HUES64 (cell line): ENCODE results near the gene LSAMP.

Experiments used
- H3K27ac ChIP-seq: 2 replicates; pipeline ENCODE4 v1.7.0; 2013; ENCODE audit warnings: low read depth, low read length, inconsistent platforms
- H3K27me3 ChIP-seq: 2 replicates; pipeline ENCODE4 v1.6.1; 2013; ENCODE audit warnings: mild to moderate bottlenecking, low read length; ENCODE audit not compliant: insufficient read depth
- H3K36me3 ChIP-seq: 2 replicates; pipeline ENCODE4 v1.6.1; 2013; ENCODE audit warnings: mild to moderate bottlenecking, low read length; ENCODE audit not compliant: insufficient read depth
- H3K4me1 ChIP-seq: 2 replicates; pipeline ENCODE4 v1.6.1; 2013; ENCODE audit warnings: mild to moderate bottlenecking, low read length, moderate library complexity; ENCODE audit not compliant: insufficient read depth
- H3K4me3 ChIP-seq: 2 replicates; pipeline ENCODE4 v1.5.1; 2013; ENCODE audit warnings: mild to moderate bottlenecking, low read length, moderate library complexity
- H3K9ac ChIP-seq: 2 replicates; pipeline ENCODE4 v1.6.1; 2013; ENCODE audit warnings: mild to moderate bottlenecking, low read depth, low read length
- H3K9me3 ChIP-seq: 2 replicates; pipeline ENCODE4 v1.6.1; 2013; ENCODE audit warnings: low read depth, low read length; ENCODE audit not compliant: insufficient read depth
- WGBS: fragments of 150-250, 120-280 bp; methylation state at CpG from one replicate; pipeline ENCODE4 v1.1.7; 2013; ENCODE audit warnings: missing lambda C conversion rate; 5-methylcytosine and 5-hydroxymethylcytosine counted together

LSAMP gene

DNA sequence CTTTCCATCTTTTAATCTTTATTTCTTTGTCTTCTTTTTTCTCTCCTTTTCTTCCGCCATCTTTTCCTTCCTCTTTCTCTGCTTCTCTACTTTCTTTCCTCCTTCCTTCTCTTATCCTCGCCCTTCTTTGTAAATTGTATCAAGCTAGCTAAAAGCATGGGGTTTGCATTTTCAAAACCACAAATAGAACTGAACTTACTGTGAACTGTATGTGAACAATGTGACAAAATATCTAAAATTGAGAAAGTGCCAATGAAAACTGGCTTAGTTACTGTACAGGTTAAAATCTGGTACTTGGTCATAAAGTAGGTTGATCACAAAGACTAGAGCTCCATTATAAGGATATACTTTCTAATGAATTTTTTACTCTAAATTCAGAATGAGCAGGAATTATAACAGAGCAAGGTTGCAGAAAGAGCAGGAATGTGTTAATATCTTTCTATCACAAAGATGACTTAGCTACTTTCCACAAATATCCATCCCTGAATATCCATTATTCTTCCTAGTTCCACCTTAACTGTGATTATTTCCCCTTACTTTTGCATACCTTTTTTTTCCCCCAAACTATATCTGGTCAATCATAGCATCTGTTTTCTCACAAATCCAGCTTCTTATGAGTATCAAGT lies 122.4 kb downstream of the LSAMP start:
- 90% methylated on average over 1 of the region's 2 CpGs for WGBS
- Histone ChIP-seq H3K9ac (no peak overlapping the region), H3K4me1 (no peaks in the 10 kb centered on the region; the same call in 1 of the 2 replicates), H3K36me3 (no peaks in the 10 kb centered on the region), H3K9me3 (no peaks in the 10 kb centered on the region), H3K27ac (no peak overlapping the region), H3K27me3 (no peaks in the 10 kb centered on the region), H3K4me3 (no peak overlapping the region)

DNA sequence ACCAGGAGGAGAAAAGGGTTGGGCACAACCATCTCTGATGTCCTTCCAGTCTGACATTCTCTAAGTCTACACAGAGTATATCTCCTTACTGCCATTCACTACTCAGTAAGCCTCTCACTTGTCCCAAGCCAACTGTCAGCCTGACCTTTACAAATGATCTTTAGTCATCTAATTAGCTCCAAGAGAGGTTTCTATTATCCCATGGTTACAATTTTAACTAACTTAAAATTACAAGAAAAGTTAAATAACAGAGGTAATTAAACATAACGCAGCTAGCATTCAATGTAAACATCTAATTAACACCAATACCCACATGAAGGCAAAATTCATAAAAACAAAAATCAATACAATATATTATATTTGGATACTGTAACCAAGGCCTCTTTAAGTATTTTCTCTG lies 126.9 kb downstream of the LSAMP start:
- Histone ChIP-seq H3K9ac (no peak overlapping the region), H3K4me1 (peaks cover 6% of the 10 kb centered on the region; the same call in 1 of the 2 replicates), H3K36me3 (no peaks in the 10 kb centered on the region), H3K27me3 (no peaks in the 10 kb centered on the region), H3K4me3 (no peak overlapping the region), H3K9me3 (no peaks in the 10 kb centered on the region), H3K27ac (no peak overlapping the region)
- no CpG with 5 or more reads among the region's 1 CpG for WGBS

DNA sequence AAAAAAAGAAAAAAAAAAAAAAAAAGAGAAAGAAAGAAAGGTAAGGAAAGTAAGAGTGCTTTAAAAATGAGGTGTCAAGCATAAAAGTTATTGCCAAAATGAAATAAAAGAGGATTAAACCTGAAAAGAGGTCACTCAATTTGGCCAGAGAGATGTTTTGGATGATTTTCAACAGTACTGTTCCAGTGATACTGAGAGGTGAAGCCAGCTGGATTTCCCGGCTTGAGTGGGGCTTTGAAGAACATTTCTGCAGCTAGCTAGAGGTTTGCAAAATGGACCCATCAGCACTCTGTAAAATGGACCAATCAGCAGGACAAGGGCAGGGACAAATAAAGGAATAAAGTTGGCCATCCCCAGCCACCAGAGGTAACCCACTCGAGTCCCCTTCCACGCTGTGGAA lies 128.5 kb downstream of the LSAMP start:
- Histone ChIP-seq H3K9ac (no peak overlapping the region), H3K9me3 (no peaks in the 10 kb centered on the region), H3K27me3 (no peaks in the 10 kb centered on the region), H3K4me1 (peaks cover 6% of the 10 kb centered on the region; the same call in 1 of the 2 replicates), H3K36me3 (no peaks in the 10 kb centered on the region), H3K4me3 (no peak overlapping the region), H3K27ac (no peak overlapping the region)
- WGBS, result over 99% methylated on average over 3 of the region's 3 CpGs

DNA sequence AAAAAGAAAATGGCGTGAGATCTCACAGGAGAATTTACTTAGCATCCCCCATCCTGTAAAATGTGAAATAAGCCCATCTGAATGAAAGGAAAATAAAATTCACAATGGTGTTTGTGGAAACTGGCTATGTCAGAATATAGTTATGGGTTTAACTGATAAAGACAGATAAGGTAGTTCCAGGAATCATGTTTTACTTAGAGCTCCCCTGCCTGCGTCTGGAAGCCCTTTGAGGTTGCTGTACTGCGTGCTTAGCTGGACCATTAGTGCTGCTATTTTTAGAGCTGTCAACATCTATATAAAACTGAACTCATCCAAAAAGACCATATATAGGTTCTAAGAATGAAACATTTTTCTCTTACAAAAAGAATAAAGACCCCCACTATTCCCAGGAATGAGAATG lies 130.8 kb downstream of the LSAMP start:
- Histone ChIP-seq H3K27ac (no peak overlapping the region), H3K9me3 (no peaks in the 10 kb centered on the region), H3K4me3 (no peak overlapping the region), H3K9ac (no peak overlapping the region), H3K36me3 (no peaks in the 10 kb centered on the region), H3K4me1 (peaks cover 6% of the 10 kb centered on the region; the same call in 1 of the 2 replicates), H3K27me3 (no peaks in the 10 kb centered on the region)
- WGBS, result 97% methylated on average over 3 of the region's 3 CpGs

DNA sequence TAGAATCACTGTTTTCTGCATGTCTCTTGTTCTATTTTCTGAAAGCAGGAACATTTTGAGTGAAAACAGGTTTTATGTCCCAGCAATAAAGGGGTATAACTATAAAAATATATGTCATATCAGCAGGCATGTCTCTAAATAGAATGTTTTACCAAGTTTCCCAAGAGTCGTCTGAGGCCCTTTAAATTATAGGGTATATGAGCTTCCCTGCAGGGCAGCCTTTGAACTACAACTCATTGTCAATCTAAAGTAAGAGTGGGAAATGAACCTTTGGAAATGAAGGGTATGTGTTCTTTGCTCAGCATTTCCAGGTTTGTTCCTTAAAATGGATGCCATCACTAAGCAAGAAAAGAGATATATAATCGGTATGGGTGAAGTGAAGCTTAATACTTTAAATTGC lies 138.6 kb downstream of the LSAMP start:
- no peak overlapping the region for H3K9ac ChIP-seq
- WGBS, result 72% methylated on average over 2 of the region's 2 CpGs
- no peak overlapping the region for H3K27ac ChIP-seq
- H3K4me1 ChIP-seq, result peaks cover 3% of the 10 kb centered on the region; the same call in 1 of the 2 replicates
- H3K9me3 ChIP-seq, result no peaks in the 10 kb centered on the region
- H3K36me3 ChIP-seq, result no peaks in the 10 kb centered on the region
- H3K4me3 ChIP-seq, result no peak overlapping the region
- H3K27me3 ChIP-seq, result no peaks in the 10 kb centered on the region

DNA sequence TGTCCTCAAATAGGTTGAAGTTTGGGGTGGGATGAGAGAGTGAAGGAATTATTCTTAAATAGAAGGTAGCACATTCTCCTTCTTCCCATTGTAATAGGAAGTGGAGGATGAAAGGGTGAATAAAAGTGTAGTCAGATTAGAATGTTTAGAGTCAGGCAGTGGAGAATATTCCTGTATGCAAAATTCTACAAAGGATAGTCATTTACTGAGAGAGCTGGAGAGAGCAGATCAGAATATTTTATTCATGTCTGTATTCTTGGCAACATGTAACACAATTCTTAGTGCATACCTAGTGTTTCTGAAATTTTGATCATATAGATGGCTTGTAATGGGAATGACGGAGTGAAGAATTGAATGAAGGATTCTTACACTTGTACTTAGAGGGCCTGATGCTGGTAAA lies 139.1 kb downstream of the LSAMP start:
- H3K27ac ChIP-seq, result no peak overlapping the region

DNA sequence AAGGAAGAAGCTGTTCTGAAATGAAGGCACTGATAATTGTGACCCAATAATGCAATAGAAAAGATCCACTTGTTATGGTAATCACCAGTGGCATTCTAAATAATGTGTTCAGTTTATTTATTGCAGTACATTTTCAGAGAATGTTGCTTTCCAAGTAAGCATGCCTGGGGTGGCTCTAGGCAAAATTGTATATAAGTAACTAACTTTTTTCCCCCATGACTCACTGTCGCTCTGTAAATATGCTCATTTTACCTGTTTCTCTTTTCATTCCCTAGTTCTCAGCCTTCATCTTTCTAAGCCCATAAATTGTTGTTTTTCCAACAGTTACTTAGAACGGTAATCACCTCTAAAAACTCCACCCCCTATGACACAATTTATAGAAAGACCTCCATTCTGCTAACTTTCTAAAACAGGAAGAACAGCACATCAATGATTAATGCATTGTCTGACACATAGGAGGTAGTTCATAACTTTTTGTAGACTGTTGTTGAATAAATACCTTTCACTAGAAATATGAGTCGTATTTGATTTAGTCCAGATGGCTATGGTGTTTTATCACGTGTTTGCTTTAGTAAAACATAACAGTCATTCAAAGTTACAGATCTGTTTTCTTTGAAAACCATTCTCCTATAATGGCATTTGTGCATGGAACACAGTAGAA lies 143.1 kb downstream of the LSAMP start:
- Histone ChIP-seq H3K4me3 (no peak overlapping the region), H3K27me3 (no peaks in the 10 kb centered on the region), H3K27ac (no peak overlapping the region), H3K36me3 (no peaks in the 10 kb centered on the region), H3K9ac (no peak overlapping the region), H3K4me1 (peaks cover 3% of the 10 kb centered on the region; the same call in 1 of the 2 replicates), H3K9me3 (no peaks in the 10 kb centered on the region)
- WGBS, result 93% methylated on average over 2 of the region's 4 CpGs

More for the DNA sequence above, 139.1 kb downstream of the LSAMP start:
- H3K9me3 ChIP-seq, result no peaks in the 10 kb centered on the region
- peaks cover 3% of the 10 kb centered on the region; the same call in 1 of the 2 replicates for H3K4me1 ChIP-seq
- no peaks in the 10 kb centered on the region for H3K27me3 ChIP-seq
- H3K9ac ChIP-seq, result no peak overlapping the region
- WGBS, result 84% methylated on average over 1 of the region's 1 CpG
- H3K36me3 ChIP-seq, result no peaks in the 10 kb centered on the region
- no peak overlapping the region for H3K4me3 ChIP-seq

DNA sequence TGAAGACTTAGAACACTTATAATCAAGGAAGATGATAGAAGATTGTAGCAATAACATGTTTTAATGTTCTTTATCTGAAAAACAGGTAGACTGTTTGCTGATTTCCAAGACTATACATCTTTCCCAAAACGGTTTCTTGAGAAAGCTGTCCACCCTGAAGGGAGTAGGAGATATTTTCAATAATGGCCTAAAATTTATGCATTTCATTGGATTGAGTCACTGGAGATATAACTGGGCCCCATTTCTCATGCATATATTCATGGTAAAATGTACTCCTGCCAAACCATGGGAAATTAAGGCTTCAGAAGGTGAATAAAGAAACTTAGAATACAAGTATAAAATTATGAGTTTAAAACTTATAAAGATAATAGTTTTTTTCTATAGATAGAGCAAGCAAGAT lies 143.9 kb downstream of the LSAMP start:
- no peaks in the 10 kb centered on the region for H3K27me3 ChIP-seq
- no peak overlapping the region for H3K27ac ChIP-seq
- no peak overlapping the region for H3K4me3 ChIP-seq
- no peak overlapping the region for H3K9ac ChIP-seq
- H3K9me3 ChIP-seq, result no peaks in the 10 kb centered on the region
- no peaks in the 10 kb centered on the region for H3K4me1 ChIP-seq
- H3K36me3 ChIP-seq, result no peaks in the 10 kb centered on the region
- 83% methylated on average over 1 of the region's 1 CpG for WGBS

DNA sequence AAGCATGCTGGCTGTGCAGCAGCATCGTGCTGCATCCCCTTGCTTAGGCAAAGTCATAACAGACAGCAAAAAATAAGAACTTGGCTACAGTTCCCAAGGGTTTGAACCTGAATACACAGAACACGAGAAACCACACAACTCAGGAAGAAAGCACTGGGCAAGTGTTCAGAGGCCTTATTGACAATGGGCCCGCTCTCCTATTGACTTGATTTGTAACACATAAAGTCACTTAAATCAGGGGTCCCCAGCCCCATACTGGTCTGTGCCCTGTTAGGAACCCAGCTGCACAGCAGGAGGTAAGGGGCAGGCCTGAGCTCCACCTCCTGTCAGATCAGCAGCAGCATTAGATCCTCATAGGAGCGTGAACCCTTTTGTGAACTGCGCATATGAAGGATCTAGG lies 145.1 kb downstream of the LSAMP start:
- WGBS, result 91% methylated on average over 5 of the region's 5 CpGs
- no peaks in the 10 kb centered on the region for H3K27me3 ChIP-seq

DNA sequence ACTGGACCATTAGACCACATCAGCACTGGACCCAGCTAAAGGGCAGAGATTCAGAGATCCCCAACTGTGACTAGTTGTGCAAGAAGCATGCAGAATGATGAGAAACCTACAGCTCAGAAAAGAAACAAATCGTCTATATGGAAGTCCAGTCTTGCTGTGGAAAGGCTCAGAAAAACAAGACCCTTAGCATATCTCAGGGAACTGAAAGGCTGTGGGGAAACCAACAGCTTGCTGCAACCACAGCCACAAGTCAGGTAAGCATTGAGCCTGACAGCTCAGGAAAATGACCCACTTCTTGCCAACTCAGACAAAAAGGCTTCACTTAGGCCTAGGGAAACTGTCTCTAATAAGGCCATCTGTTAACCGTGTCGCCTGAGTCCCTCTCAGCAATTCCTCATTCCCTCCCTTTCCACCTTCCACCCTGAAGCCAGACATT lies 145.6 kb downstream of the LSAMP start:
- Histone ChIP-seq H3K27me3 (no peaks in the 10 kb centered on the region), H3K4me1 (peaks cover 4% of the 10 kb centered on the region; the same call in 1 of the 2 replicates), H3K9ac (no peak overlapping the region), H3K27ac (no peak overlapping the region), H3K36me3 (no peaks in the 10 kb centered on the region), H3K4me3 (no peak overlapping the region), H3K9me3 (no peaks in the 10 kb centered on the region)
- WGBS, result 90% methylated on average over 3 of the region's 3 CpGs

More for the DNA sequence above, 145.1 kb downstream of the LSAMP start:
- Histone ChIP-seq H3K4me1 (peaks cover 4% of the 10 kb centered on the region; the same call in 1 of the 2 replicates), H3K36me3 (no peaks in the 10 kb centered on the region), H3K9me3 (no peaks in the 10 kb centered on the region), H3K27ac (no peak overlapping the region), H3K4me3 (no peak overlapping the region), H3K9ac (no peak overlapping the region)

DNA sequence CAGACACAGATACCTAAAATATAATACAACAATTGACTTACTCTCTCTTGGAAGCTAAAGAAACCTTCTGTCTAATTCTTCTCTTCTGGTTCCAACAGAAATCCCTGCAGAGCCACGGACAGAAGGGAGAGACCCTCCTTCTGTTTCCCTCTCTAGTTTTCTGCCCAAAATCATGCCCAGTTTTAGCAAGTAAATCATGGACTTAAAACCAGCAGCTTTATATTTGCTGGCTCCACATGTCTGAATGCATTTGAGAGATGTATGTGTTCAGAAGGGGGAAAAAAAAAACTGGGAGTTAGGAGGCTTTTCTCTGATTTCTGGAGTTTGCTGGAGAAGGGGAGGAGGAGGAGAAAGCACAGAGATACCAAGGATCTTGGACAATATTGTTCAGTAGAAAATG lies 147.1 kb downstream of the LSAMP start:
- Histone ChIP-seq H3K9me3 (no peaks in the 10 kb centered on the region), H3K9ac (no peak overlapping the region), H3K27me3 (no peaks in the 10 kb centered on the region), H3K36me3 (no peaks in the 10 kb centered on the region), H3K4me1 (peaks cover 4% of the 10 kb centered on the region; the same call in 1 of the 2 replicates), H3K27ac (no peak overlapping the region), H3K4me3 (no peak overlapping the region)
- 84% methylated on average over 1 of the region's 1 CpG for WGBS
